Measurements from ENCODE around the gene WWC2. TPM values are rescaled to one million over a fixed set of nuclear protein-coding genes. Genes with fewer than 3 reads are reported as not detected.

WWC2 gene
- total RNA-seq, 2 experiments from 2014 or later = not detected

DNA sequence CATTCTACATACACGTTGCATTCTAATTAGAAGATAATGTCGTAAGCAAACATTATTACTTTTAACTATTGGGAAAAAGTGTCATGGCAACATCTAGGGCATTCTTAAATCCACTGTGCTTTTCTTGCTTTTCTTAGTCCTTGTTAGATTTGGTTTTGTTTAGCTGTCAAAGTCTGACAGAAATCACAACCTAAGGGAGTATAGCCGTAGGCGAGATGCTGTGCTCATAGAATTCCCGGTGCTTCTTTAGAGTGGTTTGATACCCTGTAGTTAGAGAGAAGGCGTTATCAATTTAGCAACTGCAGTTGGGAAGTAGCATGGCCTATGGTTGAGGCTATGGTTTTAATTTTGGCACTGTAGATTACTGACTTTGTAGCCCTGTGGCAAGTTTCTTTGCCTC lies 45.7 kb downstream of the WWC2 start:
- intact Hi-C loops (cut with micrococcal nuclease; ENCODE audit: unreplicated experiment) = no loop called here
- TF ChIP-seq, protein P1, sequence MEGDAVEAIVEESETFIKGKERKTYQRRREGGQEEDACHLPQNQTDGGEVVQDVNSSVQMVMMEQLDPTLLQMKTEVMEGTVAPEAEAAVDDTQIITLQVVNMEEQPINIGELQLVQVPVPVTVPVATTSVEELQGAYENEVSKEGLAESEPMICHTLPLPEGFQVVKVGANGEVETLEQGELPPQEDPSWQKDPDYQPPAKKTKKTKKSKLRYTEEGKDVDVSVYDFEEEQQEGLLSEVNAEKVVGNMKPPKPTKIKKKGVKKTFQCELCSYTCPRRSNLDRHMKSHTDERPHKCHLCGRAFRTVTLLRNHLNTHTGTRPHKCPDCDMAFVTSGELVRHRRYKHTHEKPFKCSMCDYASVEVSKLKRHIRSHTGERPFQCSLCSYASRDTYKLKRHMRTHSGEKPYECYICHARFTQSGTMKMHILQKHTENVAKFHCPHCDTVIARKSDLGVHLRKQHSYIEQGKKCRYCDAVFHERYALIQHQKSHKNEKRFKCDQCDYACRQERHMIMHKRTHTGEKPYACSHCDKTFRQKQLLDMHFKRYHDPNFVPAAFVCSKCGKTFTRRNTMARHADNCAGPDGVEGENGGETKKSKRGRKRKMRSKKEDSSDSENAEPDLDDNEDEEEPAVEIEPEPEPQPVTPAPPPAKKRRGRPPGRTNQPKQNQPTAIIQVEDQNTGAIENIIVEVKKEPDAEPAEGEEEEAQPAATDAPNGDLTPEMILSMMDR (conservative IDR thresholded peaks at IDR 0.05; ENCODE audit: low read length) = no peak
- no peak for TF ChIP-seq EZH2phosphoT487 (IDR thresholded peaks at IDR 0.05; ENCODE audit: borderline replicate concordance, low read depth, low read length)
- H3K36me3 ChIP-seq (ENCODE audit: insufficient read depth, low read length) = no peaks in the 10 kb centered on the region
- no peaks in the 10 kb centered on the region for H3K9me3 ChIP-seq (ENCODE audit: low read length)
- no peaks in the 10 kb centered on the region for H3K4me1 ChIP-seq (ENCODE audit: insufficient read depth, low read length, poor library complexity, severe bottlenecking)
- no peak overlapping the region for H3K4me3 ChIP-seq (ENCODE audit: low read depth, low read length, poor library complexity, severe bottlenecking)
- H3K79me2 ChIP-seq (ENCODE audit: insufficient read depth, low read depth, low read length) = no peaks in the 10 kb centered on the region
- DNase-seq (ENCODE audit: low spot score) = no peak
- H3K9me2 ChIP-seq (ENCODE audit: insufficient read depth, low read length) = no peaks in the 10 kb centered on the region
- no peak overlapping the region for H3K27ac ChIP-seq (ENCODE audit: low read depth, low read length, poor library complexity, severe bottlenecking)
- BruUV-seq (replicated peaks) = no TSS peak
- no peaks in the 10 kb centered on the region for H4K20me1 ChIP-seq (ENCODE audit: insufficient read depth, low read length)
- no peak overlapping the region for H2AFZ ChIP-seq (ENCODE audit: low read length)
- ChIA-PET POLR2A (no interaction called here), CTCF (ENCODE audit: unreplicated experiment) (no interaction called here)
- no peak overlapping the region for H3K4me2 ChIP-seq (ENCODE audit: low read length)

GRCh38 chr4:183145773-183146172 lies 46.7 kb downstream of the WWC2 start:
- no TSS peak for BruUV-seq (replicated peaks)
- Histone ChIP-seq H3K4me3 (ENCODE audit: low read depth, low read length, poor library complexity, severe bottlenecking) (no peak overlapping the region), H3K79me2 (ENCODE audit: insufficient read depth, low read depth, low read length) (no peaks in the 10 kb centered on the region), H3K27ac (ENCODE audit: low read depth, low read length, poor library complexity, severe bottlenecking) (no peak overlapping the region), H3K4me1 (ENCODE audit: insufficient read depth, low read length, poor library complexity, severe bottlenecking) (no peaks in the 10 kb centered on the region), H3K4me2 (ENCODE audit: low read length) (no peak overlapping the region), H4K20me1 (ENCODE audit: insufficient read depth, low read length) (no peaks in the 10 kb centered on the region), H2AFZ (ENCODE audit: low read length) (no peak overlapping the region), H3K9me2 (ENCODE audit: insufficient read depth, low read length) (no peaks in the 10 kb centered on the region), H3K9me3 (ENCODE audit: low read length) (no peaks in the 10 kb centered on the region), H3K36me3 (ENCODE audit: insufficient read depth, low read length) (no peaks in the 10 kb centered on the region)
- intact Hi-C loops (cut with micrococcal nuclease; ENCODE audit: unreplicated experiment) = no loop called here
- ChIA-PET POLR2A (no interaction called here), CTCF (ENCODE audit: unreplicated experiment) (interaction anchor here (0.5 kb wide), 1 partner anchor 110 kb away, joined by 4 read pairs; no protein-coding TSS in a partner anchor)
- no peak for TF ChIP-seq EZH2phosphoT487 (IDR thresholded peaks at IDR 0.05; ENCODE audit: borderline replicate concordance, low read depth, low read length)
- TF ChIP-seq, protein P1 (conservative IDR thresholded peaks at IDR 0.05; ENCODE audit: low read length) = no peak
- DNase-seq (ENCODE audit: low spot score) = no peak

DNA sequence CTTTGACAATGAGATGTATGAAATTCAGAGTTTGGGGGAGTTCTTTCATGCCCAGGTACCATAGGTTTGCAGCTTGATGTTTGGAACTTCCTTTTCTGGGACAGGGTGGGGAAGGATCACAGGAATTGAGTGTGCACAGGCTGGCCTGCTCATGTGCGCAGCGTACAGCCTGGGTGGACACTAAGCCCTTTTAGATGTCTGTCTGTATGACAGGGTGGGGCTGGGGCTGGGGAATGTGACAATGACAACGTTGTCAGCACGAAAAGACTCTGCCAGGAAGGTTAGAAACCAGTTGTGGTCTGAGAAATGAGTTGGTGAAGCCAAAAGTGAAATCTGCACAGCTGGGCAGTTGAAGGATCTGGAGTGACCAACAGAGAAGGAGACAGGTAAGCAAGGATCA lies 47.4 kb downstream of the WWC2 start:
- intact Hi-C loops (cut with micrococcal nuclease; ENCODE audit: unreplicated experiment) = no loop called here
- no peak for TF ChIP-seq EZH2phosphoT487 (IDR thresholded peaks at IDR 0.05; ENCODE audit: borderline replicate concordance, low read depth, low read length)
- TF ChIP-seq, protein P1 (conservative IDR thresholded peaks at IDR 0.05; ENCODE audit: low read length) = no peak
- no peaks in the 10 kb centered on the region for H3K36me3 ChIP-seq (ENCODE audit: insufficient read depth, low read length)
- CTCF ChIA-PET (ENCODE audit: unreplicated experiment) = interaction anchor here (0.5 kb wide), 1 partner anchor 111 kb away, joined by 4 read pairs; no protein-coding TSS in a partner anchor
- no peak overlapping the region for H2AFZ ChIP-seq (ENCODE audit: low read length)
- no peak overlapping the region for H3K4me3 ChIP-seq (ENCODE audit: low read depth, low read length, poor library complexity, severe bottlenecking)
- H3K79me2 ChIP-seq (ENCODE audit: insufficient read depth, low read depth, low read length) = no peaks in the 10 kb centered on the region
- no peaks in the 10 kb centered on the region for H4K20me1 ChIP-seq (ENCODE audit: insufficient read depth, low read length)
- H3K9me2 ChIP-seq (ENCODE audit: insufficient read depth, low read length) = no peaks in the 10 kb centered on the region
- H3K9me3 ChIP-seq (ENCODE audit: low read length) = no peaks in the 10 kb centered on the region
- no TSS peak for BruUV-seq (replicated peaks)
- no peak overlapping the region for H3K27ac ChIP-seq (ENCODE audit: low read depth, low read length, poor library complexity, severe bottlenecking)
- H3K4me2 ChIP-seq (ENCODE audit: low read length) = no peak overlapping the region
- H3K4me1 ChIP-seq (ENCODE audit: insufficient read depth, low read length, poor library complexity, severe bottlenecking) = no peaks in the 10 kb centered on the region
- no peak for DNase-seq (ENCODE audit: low spot score)
- POLR2A ChIA-PET = no interaction called here
